GM12872 (cell line): ENCODE measurements around the gene THAP2.

Experiments used
- TF ChIP-seq, protein P1 (sequence below): IDR thresholded peaks from 3 replicates; pipeline ENCODE4 v1.5.1; 2011; ENCODE audit warnings: low read depth, mild to moderate bottlenecking, low read length, moderate library complexity; ENCODE audit not compliant: insufficient read depth

Gene THAP2

DNA sequence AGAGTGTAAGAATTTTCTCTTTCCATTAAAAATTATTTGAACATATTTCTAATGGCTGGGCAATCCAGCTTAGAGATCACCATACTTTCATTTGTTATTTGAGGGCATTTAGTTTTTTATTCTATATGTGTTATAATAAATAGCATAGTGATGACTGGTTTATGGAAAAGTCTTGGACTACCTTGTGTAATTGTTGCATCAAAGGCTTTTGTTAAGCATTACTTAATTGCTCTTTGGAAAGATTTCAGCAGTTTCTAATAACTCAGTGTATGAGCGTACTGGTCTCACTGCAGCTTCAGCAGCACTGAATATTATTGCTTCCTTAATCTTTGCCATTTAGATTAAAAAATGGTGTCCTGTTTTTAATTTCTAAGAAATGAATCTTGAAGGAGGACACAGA is 44.6 kb downstream of the THAP2 start:
- TF ChIP-seq, protein P1, sequence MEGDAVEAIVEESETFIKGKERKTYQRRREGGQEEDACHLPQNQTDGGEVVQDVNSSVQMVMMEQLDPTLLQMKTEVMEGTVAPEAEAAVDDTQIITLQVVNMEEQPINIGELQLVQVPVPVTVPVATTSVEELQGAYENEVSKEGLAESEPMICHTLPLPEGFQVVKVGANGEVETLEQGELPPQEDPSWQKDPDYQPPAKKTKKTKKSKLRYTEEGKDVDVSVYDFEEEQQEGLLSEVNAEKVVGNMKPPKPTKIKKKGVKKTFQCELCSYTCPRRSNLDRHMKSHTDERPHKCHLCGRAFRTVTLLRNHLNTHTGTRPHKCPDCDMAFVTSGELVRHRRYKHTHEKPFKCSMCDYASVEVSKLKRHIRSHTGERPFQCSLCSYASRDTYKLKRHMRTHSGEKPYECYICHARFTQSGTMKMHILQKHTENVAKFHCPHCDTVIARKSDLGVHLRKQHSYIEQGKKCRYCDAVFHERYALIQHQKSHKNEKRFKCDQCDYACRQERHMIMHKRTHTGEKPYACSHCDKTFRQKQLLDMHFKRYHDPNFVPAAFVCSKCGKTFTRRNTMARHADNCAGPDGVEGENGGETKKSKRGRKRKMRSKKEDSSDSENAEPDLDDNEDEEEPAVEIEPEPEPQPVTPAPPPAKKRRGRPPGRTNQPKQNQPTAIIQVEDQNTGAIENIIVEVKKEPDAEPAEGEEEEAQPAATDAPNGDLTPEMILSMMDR = no peak

DNA sequence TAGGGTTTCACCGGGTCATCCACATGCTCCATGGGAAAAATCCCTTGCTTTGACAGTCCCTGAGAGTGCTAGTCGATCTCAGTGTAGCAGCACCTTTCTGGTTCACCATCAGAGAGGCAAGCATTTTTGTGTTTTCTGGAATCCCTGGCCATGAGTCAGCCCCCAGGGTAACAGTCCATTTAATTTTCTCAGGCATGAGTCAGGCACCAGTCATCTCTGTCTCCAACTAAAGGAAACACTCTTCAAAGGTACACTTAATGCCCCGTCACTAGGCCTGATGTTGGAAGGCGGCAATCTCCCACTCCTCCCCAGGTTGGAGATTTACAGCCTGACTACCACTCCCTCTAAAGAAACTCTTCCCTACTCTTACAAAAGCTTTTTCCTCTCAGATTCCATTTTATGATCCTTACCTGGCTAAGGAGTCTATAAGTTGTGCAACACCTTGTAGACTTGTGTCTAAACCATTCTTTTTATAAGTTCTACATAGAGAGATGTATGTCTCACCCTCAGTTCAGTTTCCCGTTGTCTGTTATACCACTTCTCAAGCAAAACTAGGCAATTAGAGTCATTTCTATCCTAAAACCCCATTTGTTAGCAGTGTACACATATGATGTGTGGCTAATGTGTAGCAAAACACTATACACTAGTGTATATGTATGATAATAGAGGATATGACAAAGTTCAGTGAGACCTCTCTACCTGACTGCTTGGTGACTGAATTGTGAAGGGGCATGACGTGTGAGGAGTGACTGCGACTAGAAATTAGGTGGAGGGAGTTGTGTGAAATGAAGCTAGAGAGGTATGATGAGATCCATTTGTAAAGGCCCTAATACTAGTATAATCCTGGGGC is 46.4 kb downstream of the THAP2 start:
- TF ChIP-seq, protein P1 = no peak

DNA sequence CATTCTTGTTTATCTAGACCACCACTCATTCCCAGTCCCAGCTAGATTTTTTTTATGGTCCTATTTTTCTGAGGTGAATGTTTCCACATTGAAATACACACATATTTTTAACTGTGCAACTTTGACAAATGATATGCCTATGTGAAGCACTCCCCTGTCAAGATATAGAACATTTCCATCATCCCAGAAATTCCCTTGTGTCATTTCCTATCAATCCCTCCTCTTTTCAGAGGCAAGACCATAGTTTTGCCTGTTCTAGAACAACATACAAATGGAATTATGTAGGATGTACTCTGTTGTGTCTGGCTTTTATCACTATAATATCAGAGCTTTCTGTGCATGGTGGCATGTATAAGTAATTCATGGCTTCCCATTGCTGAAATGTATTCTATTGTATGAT is 54.5 kb downstream of the THAP2 start:
- TF ChIP-seq, protein P1 = no peak

DNA sequence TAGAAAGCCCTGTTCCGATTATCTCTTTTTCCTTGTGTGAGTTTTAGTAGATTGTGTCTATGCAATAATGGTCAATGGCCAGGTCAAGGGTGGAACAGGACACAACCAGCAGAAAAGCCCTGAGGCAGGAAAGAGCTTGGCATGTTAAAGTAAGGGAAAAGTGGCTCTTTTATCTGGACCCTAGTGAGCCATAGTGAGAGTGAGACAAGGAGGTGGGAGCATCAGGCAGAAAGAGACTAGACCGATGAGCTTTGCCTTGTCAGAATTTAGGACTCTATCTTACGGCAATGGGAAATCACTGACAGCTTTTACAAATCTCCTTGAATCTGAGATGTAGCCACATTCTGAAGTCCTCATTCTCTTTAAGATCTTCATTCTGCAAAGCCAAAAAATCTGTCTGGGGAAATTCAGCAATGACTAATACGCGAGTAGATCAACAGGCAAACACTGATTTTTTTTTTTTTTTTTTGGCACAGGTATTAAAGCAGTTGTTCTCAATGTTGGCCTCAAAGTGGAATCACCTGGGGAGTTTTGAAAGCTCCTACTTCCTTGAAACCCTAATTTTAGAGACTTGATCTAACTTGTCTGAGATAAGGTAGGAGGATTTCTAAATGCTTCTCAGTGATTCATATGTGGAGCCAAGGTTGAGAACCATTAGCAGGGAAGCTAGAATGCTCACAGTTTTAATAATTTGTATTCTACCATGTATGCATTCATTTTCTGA is 55.7 kb downstream of the THAP2 start:
- TF ChIP-seq, protein P1 = no peak

DNA sequence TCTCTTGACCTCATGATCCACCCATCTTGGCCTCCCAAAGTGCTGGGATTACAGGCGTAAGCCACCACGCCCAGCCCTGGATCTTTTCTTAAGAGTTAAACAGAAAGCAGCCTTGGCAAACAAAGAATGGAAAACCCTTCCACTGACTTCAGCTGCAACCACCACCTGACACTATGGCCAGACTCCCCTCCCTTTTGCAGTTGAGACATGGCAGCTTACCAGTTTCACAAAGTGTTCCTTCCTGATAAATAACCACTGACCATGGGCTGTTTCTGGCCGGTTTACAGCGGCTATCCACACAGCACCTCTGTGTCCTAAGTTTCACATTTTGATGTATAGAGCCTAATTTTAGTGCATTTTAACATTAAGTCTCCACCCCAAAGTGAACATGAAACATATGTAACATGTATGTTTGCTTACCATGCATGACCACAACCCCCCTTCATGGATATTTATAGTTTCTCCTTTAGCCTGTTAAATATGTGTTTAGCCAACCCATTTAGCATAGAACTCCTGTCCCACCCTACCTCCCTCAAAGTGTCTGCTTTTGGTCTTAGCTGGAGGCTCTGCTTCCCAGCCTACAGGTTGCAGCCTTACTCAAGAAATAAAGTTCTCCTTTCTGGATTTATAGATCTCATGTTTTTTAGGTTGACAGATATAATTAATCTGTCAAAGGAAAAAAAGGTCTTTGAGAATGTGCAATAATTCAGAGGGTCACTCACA is 57.8 kb downstream of the THAP2 start:
- TF ChIP-seq, protein P1 = no peak

DNA sequence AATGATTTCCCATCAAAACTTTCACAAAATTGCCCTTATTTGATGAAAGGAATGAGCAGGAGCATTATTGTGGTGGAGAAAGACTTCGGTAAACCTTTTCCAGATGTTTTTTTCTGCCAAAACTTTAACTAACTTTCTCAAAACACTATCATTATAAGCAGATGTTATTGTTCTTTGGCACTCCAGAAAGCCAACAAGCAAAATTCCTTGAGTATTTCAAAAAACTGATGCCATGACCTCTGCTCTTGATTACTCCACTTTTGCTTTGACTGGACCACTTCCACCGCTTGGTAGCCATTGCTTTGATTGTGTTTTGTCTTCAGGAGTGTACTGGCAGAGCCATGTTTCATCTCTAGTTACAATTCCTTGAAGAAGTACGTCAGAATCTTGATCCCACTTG is 60.9 kb downstream of the THAP2 start:
- TF ChIP-seq, protein P1 = no peak

DNA sequence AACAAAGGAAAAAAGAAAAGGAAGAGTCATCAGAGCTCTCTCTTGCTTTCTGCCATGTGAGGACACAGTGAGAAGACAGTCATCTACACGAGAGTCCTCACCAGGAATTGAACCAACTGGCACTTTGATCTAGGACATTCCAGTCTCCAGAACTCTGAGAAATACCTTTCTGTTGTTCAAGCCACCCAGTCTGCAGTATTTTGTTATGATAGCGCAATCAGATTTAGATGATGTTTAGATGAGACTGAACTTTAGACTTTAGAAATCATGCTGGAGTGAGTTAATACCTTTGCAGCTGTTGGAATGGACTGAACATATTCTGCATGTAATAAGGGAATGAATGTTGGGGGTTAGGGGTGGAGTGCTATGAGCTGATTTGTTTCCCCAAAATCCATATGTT is 62.4 kb downstream of the THAP2 start:
- TF ChIP-seq, protein P1 = no peak
